GM12873 (cell line): ENCODE data around the gene TUBGCP2.

Source experiments
- CTCF ChIP-seq: IDR thresholded peaks from 2 replicates; pipeline ENCODE4 v1.5.1; 2012; ENCODE audit warnings: low read depth, mild to moderate bottlenecking, moderate library complexity, low read length, control low read depth; ENCODE audit not compliant: insufficient read depth; ENCODE audit errors: missing control alignments

Gene TUBGCP2

GRCh38 chr10:133281628-133282372 is 26.9 kb downstream of the TUBGCP2 start:
- no peak for TF ChIP-seq CTCF

- TF ChIP-seq CTCF = no peak
These were observed 27.6 kb downstream of the TUBGCP2 start for GRCh38 chr10:133281084-133281483.

GRCh38 chr10:133280391-133281059 is 28.1 kb downstream of the TUBGCP2 start:
- no peak for TF ChIP-seq CTCF

GRCh38 chr10:133279326-133280226 is 29.1 kb downstream of the TUBGCP2 start:
- TF ChIP-seq CTCF = no peak

- no peak for TF ChIP-seq CTCF
These were observed 30.0 kb downstream of the TUBGCP2 start for GRCh38 chr10:133278577-133279265.

- no peak for TF ChIP-seq CTCF
These were observed 30.6 kb downstream of the TUBGCP2 start for GRCh38 chr10:133277993-133278576.
